Peyer's patch (tissue), 4 donors: ENCODE results near the gene USP34. TPM values are rescaled to one million over a fixed set of nuclear protein-coding genes. Genes with fewer than 3 reads are reported as not detected.

Experiments
- DNase-seq, 3 donors: peaks; one replicate each; pipeline ENCODE4 v3.0.0-alpha.2; 2017 to 2019
- H3K27ac ChIP-seq, 4 donors: fragments of 200-600 bp; sonication (generic); one replicate each; pipeline ENCODE4 v1.5.1; 2016 to 2019
- H3K27me3 ChIP-seq, 2 donors: fragments of 200-600 bp; sonication (generic); one replicate each; pipeline ENCODE4 v1.5.1; 2019
- H3K36me3 ChIP-seq, 3 donors: fragments of 200-600 bp; sonication (generic); one replicate each; pipeline ENCODE4 v1.5.1; 2016 to 2019
- H3K4me1 ChIP-seq, 4 donors: fragments of 200-600 bp; sonication (generic); one replicate each; pipeline ENCODE4 v1.5.1; 2016 to 2019
- H3K4me3 ChIP-seq, 4 donors: fragments of 200-600 bp; sonication (generic); 1 replicate in 3 of 4; 2 replicates in 1 of 4; pipeline ENCODE4 v1.5.1; 2016 to 2019; ENCODE audit warnings: mild to moderate bottlenecking in 1 of 4
- H3K9me3 ChIP-seq, 4 donors: fragments of 200-600 bp; sonication (generic); one replicate each; pipeline ENCODE4 v1.5.1; 2016 to 2019; ENCODE audit warnings: mild to moderate bottlenecking in 1 of 4
- POLR2A ChIP-seq, 2 donors: fragments of 450-650 bp; IDR thresholded peaks; one replicate each; pipeline ENCODE4 v1.5.1; 2017; ENCODE audit warnings: antibody characterized with exemption in 2 of 2, mild to moderate bottlenecking in 2 of 2, moderate library complexity in 2 of 2
- total RNA-seq, 4 donors: library from RNA; depleted of rRNA; stranded (reverse); fragments of >200 nt; gene quantifications; one replicate each; pipeline ENCODE4 v1.1.0, GENCODE V29; 2016
- TF ChIP-seq, protein P1 (sequence below), 6 experiments: fragments of 450-650 bp in 4 of 6; fragments of 200-600 bp in 2 of 6; sonication (generic) in 1 of 6; IDR thresholded peaks; one replicate each; pipeline ENCODE4 v1.5.1; 2017 to 2019; ENCODE audit warnings: antibody characterized with exemption in 6 of 6, mild to moderate bottlenecking in 3 of 6, moderate library complexity in 1 of 6

USP34 gene
- total RNA-seq, 4 donors from 2014 or later: 148 to 201 (median 172) TPM

DNA sequence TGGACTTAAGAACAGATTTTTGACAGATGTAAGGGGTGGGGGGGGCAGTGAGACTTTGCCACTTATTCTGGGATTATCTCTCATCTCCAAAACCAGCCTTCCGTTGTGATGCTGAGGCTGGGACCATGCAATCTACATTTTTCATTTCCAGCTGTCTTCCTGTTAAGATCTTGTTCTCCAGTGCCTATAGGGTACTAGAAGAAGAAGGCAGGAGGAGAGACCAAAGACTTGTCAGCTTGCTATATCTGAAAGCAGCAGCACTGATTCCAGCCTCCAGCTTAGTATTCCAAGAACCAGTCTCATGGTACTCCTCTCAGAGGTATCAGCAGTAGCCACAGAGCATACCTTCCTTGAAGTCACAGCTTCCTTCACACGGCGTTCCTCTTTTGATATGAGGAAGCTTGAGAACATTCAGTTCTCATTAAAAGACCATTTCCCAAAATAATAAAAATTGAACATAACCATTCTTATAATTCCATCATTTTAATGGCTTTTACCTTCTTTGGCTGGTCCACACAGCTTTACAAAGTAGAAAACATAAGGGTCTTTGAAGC is 49.8 kb downstream of the USP34 start:
- peak overlapping the region in 1 of 4 donors; percentile 33 for H3K27ac ChIP-seq
- TF ChIP-seq, protein P1, sequence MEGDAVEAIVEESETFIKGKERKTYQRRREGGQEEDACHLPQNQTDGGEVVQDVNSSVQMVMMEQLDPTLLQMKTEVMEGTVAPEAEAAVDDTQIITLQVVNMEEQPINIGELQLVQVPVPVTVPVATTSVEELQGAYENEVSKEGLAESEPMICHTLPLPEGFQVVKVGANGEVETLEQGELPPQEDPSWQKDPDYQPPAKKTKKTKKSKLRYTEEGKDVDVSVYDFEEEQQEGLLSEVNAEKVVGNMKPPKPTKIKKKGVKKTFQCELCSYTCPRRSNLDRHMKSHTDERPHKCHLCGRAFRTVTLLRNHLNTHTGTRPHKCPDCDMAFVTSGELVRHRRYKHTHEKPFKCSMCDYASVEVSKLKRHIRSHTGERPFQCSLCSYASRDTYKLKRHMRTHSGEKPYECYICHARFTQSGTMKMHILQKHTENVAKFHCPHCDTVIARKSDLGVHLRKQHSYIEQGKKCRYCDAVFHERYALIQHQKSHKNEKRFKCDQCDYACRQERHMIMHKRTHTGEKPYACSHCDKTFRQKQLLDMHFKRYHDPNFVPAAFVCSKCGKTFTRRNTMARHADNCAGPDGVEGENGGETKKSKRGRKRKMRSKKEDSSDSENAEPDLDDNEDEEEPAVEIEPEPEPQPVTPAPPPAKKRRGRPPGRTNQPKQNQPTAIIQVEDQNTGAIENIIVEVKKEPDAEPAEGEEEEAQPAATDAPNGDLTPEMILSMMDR (IDR thresholded peaks at IDR 0.05): no peak
- no peak for TF ChIP-seq POLR2A (IDR thresholded peaks at IDR 0.05)
- H3K36me3 ChIP-seq: no peaks in the 10 kb centered on the region
- peaks cover 0 to 20% (median 6%) of the 10 kb centered on the region in 4 donors for H3K4me1 ChIP-seq
- no peak overlapping the region for H3K4me3 ChIP-seq
- DNase-seq: peak in 1 of 3 donors; percentile 43
- no peaks in the 10 kb centered on the region for H3K9me3 ChIP-seq
- H3K27me3 ChIP-seq: no peaks in the 10 kb centered on the region

DNA sequence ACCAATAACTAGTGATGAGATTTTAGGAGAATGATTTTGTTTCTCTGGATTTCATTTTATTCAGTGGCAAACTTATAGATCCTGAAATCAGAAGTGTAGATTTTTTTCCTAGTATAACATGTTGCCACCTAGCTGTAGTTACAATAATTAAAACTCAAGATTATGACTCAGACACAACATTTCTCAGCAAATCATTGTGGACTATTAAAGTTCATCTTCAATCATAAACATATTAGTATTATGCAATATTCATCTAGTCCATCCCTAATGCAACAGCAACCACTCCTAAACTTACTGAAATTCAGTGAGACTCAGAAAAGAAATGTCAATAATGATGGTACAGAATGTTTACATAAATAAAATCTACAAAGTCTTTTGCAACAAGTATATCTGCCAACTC is 51.3 kb downstream of the USP34 start:
- no peak for DNase-seq
- no peak overlapping the region for H3K4me3 ChIP-seq
- no peak overlapping the region for H3K27ac ChIP-seq
- H3K27me3 ChIP-seq: no peaks in the 10 kb centered on the region
- H3K4me1 ChIP-seq: peaks cover 0 to 13% (median 5%) of the 10 kb centered on the region in 4 donors
- H3K9me3 ChIP-seq: no peaks in the 10 kb centered on the region
- no peak for TF ChIP-seq POLR2A (IDR thresholded peaks at IDR 0.05)
- TF ChIP-seq, protein P1 (IDR thresholded peaks at IDR 0.05): peak in 3 of 6 experiments; percentile 47 to 58 (median 52)
- H3K36me3 ChIP-seq: no peaks in the 10 kb centered on the region

DNA sequence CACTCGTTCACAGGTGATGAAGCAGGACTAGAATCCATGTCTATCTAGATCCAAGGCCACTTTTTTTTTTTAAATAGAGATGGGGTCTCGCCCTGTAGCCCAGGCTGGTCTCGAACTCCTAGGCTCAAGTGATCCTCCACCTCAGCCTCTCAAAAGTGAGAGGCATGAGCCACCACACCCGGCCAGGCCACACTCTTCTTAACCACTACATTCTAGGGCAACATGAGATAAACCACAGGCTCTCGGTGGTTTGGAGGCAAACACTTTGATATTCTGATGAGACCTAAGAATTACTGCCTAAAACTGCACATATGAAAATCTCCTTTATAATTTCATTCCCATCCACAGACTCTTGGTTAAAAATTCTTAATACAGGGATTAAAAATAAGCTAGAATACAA is 51.8 kb downstream of the USP34 start:
- Histone ChIP-seq H3K27me3 (no peaks in the 10 kb centered on the region), H3K4me3 (no peak overlapping the region), H3K4me1 (peaks cover 0 to 13% (median 5%) of the 10 kb centered on the region in 4 donors), H3K9me3 (no peaks in the 10 kb centered on the region), H3K36me3 (no peaks in the 10 kb centered on the region), H3K27ac (no peak overlapping the region)
- DNase-seq: peak in 1 of 3 donors; percentile 45
- no peak for TF ChIP-seq POLR2A (IDR thresholded peaks at IDR 0.05)
- TF ChIP-seq, protein P1 (IDR thresholded peaks at IDR 0.05): no peak

DNA sequence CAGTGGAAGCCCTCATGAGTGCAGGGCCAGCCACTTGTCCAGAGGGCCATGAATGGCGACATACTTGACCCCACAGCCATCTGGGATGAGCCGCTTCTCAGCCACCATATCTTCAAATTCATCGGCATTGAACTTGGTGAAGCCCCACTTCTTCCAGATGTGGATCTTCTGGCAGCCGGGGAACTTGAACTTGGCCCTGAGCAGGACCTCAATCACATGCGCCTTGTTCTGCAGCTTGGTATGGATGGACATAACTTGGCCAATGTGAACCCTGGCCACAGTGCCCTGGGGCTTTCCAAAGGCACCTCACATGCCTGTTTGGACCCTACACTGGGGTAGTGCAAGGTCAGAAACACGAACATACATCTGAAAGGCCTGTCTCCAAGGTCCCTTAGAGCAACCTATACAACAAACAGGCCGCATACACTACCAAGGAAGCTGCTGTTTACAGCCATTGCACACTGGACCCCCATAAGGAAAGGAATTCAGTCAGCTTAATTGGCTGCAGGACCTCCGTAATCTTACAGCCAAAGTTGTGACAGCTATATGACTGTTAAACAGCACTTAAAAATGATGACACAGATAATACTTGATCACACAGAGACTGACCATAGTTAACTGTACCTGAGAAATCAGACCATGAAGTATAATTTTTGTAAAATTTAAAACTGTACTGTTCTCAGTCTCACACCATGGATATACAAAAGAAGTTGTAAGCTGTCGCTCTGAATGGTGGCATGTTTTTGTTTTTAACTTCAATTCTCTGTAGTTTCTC is 53.8 kb downstream of the USP34 start:
- H3K9me3 ChIP-seq: no peaks in the 10 kb centered on the region
- no peak overlapping the region for H3K4me3 ChIP-seq
- H3K27me3 ChIP-seq: no peaks in the 10 kb centered on the region
- H3K4me1 ChIP-seq: peaks cover 0 to 13% (median 3%) of the 10 kb centered on the region in 4 donors
- no peak for DNase-seq
- TF ChIP-seq, protein P1 (IDR thresholded peaks at IDR 0.05): no peak
- TF ChIP-seq POLR2A (IDR thresholded peaks at IDR 0.05): no peak
- H3K36me3 ChIP-seq: no peaks in the 10 kb centered on the region
- no peak overlapping the region for H3K27ac ChIP-seq

DNA sequence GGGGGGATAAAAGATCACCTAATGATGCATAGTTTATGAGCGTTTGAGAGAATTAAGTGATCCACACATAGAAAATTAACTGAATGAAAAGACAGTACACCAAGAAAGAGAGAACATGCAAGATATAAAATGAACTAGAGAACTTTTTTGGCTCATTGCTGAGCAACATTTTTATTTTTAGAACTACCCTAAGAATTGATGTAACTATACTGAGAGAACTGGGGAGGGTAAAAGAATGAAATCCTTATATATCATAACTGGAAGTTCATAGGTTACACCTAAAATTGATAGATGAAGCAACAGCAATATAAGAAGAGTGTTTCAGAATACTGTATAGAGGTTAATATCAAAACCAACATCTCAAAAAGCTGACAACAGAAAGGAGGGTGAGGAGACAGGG is 55.6 kb downstream of the USP34 start:
- Histone ChIP-seq H3K36me3 (no peaks in the 10 kb centered on the region), H3K4me1 (peaks cover 0 to 9% (median 3%) of the 10 kb centered on the region in 4 donors), H3K9me3 (no peaks in the 10 kb centered on the region), H3K4me3 (no peak overlapping the region), H3K27ac (no peak overlapping the region), H3K27me3 (no peaks in the 10 kb centered on the region)
- no peak for TF ChIP-seq POLR2A (IDR thresholded peaks at IDR 0.05)
- TF ChIP-seq, protein P1 (IDR thresholded peaks at IDR 0.05): no peak
- DNase-seq: no peak
